SW480 (cell line): Measurements from ENCODE around the gene ANKRD13D.

ENCODE experiments used
- DNase-seq: peaks from one replicate; pipeline ENCODE4 v3.0.0-alpha.2; 2016; ENCODE audit warnings: low spot score

The ANKRD13D gene

DNA sequence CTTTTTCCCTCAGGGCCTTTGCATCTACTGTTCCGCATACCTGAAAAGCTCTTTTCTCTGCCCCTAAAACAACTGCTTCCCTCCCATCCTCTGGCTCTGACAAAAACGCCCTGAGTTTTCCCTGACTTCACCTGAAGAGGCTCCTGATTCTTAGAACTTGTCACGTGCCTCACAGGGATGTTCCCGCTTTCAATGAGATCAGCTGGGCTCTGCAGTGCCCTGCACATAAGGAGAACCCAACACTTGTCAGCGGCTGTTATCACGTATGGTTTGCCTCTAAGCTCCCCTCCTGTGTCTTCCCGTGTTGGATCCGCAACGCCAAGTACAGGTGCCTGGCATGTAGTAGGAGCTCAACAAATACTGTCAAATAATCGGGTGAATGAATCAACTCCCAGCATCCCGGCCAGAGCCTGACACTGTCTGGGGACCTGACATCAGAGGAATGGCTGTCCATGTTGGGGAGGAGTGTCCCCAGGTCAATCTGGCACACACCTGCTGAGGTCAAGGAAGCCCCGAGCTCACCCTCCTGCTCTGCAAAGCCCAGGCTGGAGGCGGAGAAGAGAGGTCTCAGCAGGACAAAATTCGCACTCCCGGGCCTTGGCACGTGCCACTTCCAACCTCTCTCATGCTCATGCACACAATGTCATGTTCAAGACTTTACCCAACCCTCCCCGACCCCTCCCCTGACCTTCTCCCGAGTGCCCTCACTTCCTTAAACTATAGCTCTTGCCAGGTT lies 27.0 kb upstream of the ANKRD13D start:
- DNase-seq, result no peak

DNA sequence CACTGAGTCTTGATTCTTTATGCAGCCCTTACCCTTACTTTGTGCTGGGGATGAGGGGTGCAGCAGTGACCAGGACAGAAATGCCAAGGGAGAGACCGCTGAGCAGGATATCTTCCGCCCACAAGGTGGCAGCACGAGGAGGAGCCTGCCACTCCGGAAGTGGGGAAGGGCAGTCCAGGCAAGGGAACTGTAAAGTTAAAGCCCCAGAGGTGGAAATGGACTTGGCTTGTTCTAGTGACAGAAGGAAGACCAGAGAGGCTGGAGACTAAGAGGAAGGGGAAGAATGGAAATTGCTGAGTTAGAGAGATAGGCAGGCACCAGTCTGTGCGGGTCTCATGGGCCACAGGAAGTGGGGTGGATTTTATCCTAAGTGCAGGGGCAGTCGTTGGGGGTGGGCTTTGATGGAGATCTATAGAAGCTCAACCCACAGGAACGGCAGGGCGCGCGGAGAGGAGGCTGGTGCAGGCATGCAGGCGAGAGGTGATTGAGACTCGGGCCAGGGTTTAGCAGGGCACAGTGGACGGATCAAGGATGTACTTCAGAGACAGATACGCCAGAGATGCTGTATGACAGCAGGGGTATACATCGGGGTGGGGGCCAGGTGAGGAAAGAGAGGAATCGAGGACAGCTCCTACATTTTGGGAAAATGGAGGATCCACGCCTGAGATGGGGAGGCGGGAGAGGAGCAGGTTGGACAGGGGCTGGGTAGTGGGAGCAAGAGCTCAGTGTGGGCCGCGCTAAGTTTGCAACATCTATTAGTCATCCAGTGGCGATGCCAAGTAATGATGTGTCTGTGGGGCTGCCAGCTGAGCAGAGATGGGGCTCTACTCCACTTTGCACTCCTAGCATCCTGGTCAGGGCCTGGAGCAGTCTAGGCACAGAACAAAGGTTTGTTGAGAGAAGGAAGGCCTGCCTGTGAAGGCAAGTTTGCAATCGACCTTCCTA lies 26.1 kb upstream of the ANKRD13D start:
- DNase-seq, result peak; percentile 85

DNA sequence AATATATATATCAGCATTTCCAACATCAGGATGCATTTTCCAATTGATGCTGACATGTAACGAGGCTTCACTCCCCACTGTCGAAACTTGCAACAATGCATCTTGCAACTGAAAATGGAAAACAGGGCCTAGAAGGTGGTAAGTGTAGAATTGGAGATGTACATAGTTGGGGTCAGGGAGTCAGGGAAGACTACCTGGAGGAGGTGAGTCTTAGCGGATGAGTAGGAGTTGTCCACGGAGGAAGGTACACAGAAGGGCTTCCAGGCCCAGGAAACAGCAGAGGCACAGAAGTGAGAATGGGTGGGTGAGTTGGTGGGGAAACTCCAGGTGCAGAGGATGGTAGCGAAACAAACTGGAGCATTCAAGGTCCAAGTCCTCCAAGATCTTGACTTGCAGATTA lies 24.8 kb upstream of the ANKRD13D start:
- DNase-seq, result no peak

DNA sequence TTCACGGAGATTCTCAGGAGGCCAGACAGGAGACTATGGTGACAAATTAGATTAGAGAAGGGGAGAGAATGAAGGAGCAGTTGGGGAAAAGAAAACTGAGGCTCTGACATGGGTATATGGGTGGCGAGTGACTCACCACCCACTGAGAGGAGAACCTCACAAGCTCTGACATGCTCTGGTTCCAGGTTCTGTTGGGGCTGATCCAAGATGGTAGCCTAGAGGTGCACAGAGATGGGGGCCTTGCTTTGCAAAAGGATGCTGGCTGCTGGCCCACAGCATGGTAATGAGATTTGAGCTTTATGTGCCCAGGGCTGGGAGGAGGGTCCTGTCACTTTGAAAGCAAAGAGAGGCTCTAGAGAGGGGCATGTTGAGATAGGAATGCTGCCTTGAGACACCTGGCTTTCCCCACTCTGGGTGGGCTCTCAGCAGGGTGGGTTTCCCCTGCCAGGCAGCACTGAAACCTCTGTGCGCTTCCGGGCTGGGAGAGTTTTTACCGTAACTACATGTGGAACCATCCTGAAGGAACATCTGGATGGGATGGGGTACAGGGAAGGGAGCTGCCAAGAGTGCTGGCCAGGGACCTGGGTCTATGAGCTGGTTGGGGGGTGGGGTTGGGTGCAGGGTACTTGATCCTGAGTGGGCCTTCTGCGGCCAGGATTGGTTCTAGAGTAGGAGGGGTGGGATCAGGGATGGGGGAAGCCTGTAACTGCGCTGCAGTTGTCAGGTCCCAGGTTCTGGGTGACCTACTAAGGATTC lies 24.0 kb upstream of the ANKRD13D start:
- DNase-seq, result no peak

DNA sequence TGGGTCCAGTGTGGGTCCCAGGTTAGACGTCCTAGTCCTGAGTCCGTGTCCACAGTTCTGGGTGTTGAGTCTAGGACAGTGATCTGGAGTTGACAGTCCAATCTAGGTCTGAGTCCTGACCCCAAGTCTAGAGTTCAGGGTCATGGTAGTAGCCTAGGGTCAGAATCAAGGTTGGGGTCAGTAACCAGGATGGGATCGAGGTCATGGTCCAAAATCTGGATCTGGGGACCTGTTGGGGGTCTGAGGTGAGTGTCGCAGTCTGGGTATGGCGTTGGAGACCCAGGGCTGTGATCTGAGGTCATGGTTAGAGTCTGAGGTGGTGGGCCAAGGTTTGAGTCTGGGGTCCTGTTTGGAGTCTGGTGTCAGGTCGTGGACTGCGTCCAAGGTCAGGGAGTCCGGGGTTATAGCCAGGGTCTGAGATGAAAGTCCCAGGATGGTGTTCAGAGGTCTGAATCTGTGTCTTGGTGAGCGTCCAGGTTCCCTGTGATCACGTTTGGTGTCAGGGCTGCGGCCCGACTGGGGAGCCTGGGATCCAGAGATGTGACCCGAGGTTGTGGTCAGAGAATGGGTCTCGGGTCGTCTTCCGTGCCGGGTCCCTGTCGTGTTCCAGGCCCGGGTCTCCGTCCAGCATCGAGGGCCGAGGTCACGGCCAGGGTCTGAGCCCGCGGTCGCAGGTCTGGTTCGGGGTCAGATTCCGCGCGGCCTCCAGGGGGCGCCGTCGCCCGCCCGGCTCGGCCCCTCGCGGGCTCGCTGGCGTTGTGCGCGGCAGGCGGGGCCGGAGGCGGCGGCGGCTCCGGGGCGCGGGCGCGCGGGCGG lies 23.3 kb upstream of the ANKRD13D start:
- DNase-seq, result peak; percentile 54

DNA sequence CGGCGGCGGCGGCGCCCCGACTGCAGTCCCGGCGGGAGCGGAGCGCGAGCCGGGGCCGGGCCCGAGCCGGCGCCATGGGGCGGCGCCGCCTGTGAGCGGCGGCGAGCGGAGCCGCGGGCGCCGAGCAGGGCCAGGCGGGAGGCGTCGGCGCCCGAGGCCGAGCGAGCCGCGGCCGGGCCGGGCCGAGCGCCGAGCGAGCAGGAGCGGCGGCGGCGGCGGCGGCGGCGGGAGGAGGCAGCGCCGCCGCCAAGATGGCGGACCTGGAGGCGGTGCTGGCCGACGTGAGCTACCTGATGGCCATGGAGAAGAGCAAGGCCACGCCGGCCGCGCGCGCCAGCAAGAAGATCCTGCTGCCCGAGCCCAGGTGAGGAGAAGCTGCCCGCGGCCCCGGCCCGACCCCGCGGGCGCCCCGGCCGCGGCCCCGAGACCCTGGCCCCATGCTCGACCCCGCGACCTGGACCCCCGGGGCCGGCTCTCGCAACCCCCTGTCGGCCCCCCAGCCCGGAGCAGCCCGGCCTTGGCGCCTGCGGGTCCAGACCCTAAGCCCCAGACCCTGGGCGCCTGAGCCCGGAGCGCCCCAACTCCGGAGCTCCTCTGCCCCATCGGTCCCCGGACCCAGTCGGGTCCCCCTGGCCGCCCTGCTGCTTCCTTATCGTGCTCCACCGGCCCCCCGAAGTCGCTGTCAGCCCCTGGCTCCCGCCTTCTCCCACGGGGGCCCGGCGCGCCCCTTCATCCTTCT lies 22.5 kb upstream of the ANKRD13D start, which contains the start of gene GRK2:
GRK2 (plus strand) TSS at position 25 of the 739 bp plus-strand sequence; CDS start at position 252, 227 bp downstream.
- peak; percentile 65 for DNase-seq

DNA sequence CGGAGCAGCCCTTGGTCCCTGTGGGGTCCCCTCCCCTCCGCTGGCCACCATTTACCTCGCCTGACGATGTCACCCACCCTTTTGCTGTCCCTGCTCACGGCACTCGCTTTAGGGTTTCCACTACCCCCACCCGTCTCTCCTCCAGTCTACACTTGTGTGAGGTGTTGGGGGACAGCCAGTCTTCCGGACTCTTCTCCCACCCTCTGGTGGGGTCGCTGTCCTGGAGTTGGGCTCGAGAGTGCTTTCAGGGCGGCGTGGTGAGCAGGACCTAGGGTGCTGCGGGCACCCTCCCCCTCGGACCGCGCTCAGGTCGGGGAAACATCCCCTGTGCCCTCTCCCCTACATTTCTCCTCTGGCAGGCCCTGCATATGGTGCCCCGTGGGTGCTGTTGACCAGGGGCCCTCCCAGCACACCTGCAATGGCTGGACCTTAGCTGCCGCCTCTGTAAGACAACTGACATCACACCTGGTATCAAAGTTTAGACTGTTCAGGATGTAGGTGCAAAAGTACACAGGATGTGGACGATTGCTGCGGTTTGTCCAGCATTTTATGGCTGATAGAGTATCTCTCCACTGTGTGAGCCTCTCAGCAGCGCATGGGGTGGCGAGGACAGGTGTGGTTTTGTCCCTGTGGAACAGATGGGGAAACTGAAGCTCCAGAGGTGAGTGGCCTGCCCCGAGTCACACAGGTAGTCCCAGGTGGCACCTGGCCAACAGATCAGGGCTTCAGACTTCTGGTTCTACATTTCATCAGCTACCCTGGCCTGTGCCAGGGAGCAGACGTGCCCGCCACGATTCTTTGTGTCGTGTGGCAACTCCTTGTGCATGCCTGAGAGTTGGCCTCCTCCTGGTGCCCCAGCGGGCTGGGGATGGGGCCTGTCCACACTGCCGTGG lies 21.7 kb upstream of the ANKRD13D start:
- DNase-seq, result peak; percentile 94

DNA sequence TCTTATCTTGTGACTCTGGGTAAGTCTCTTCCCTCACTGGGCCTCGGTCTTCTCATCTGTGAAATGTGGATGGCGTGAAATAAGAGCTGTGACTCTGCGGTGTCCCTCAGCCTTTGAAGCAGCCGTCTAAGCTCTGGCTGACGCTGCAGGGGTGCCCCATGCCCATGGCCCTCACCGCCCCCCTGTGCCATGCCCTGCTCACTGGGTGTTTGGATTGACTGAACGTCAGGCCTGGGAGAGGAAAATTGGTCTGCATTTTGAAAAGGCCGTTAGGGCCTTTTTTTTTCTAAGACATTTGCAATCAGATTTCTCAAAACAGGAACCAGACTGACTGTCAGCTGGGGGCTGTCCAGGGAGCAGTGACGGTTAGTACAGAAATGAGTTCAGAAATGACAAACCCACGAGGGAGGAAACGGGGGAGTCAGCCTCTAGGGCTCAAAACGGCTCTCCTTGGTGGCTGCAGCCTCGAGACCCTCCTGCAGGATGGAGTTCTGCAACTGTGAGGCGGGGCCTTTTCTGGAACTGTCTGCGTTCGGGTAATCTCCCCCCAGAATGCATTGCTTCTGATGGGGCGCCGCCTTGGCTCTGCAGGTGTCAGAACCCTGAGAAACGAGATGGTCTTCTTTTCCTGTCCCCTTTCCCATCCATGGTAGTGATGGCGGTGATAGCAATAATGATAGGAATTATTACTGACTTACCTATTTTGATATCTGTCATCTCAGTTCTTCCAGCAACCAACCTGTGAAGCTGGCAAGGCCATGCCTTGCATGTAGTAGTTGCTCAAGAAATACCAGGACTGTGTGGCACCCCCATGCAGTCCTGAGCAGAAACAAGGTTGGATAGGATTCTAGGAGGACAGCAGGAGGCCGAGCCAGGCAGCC lies 20.8 kb upstream of the ANKRD13D start:
- DNase-seq, result no peak

DNA sequence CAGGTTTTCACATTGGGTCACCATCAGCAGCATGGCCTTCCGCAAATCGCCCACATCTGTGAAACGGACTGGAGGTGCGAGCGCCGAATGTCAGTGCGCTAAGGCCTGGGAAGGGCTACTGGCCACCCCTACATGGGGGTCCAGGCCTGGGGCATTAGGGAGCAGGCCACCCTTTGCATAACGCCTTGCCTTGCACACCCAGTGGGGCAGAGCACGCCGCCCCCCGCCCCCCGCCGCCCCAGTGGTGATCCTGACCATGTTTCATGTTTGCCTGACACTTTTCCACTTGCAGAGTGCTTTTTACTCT lies 20.2 kb upstream of the ANKRD13D start:
- no peak for DNase-seq

DNA sequence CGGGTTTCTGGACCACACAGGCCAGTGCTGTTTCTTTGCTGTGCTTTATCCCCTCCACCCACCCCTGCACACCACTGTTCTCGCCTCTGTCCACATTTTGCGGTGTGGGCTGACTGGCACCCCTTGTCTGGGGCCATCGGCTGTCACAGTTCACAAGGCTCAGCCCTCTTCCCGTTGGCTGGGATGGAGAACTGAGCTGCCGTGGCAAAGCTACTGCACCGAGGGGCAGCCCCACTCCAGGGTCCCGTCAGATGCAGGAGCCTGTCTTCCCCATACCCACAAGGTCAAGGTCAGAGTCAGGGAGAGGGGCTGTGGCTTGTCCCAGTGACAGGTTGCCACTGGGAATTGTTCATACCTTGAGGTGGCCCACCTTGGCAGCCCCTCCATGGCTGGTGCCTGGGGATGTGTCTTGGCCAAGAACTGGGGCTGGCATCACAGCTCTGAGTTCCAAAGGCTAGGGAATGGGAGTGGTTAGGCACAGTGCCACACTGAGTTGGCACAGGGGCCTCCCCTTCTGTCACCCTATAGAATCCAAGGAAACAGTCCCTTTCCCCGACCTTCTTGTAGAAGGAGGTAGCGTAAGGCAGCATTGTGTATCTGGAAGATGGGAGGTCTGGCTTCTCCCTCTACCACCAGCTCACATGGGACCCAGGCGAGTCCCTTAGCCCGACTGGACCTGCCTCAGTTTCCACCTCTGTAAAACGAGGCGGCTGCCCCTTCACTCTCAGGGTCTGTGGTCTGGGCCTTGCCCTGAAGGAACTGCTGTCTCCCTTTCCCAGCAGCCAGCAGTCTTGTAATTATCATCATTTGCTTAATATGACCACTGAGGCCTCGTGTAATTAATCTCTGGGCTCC lies 19.5 kb upstream of the ANKRD13D start:
- DNase-seq, result no peak

DNA sequence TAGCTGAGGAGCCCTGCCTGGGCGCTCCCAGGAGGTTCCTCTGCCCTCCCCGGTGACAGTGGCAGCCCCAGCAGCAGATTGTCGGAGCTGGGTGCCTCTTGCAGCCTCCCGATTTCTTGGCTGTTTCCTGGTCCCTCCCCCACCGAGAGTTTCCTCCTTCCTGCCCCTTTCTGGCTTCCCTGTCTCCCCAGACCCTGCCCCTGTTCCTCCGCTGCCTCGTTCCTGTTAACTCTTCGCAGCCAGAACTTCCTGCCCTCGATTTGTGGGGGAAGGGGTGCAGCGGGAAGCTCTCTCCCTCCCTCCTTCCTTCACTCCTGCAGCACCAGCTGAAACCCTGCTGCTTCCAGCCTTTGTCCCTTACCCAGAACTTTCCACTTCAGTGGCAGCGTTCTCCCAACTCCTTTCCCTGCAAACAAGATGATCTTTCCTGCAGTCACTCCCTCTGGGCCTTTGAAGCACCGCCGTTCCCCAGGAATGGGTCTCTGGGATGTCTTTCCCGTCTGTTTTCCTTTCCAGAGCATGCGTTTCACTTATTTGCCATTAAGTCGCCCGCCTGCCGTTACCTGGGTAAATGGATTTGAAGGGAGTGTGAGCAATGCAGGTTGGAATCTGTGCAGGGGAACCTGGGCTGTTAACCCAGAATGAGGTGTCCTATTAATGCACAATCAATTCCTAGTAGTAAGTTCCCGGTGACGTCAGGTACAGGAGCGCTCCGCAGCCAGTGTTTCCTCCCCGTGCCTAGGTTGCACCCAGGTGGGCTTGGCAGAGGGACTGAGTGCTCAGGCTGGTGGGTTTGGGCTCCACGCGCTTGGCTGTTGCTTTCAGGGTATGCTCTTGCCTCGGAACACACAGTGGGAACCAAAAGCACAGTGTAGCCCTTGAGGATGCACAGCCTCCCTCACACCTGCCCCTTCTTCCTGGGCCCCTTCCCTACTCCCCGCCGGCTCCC lies 18.6 kb upstream of the ANKRD13D start:
- DNase-seq, result no peak

DNA sequence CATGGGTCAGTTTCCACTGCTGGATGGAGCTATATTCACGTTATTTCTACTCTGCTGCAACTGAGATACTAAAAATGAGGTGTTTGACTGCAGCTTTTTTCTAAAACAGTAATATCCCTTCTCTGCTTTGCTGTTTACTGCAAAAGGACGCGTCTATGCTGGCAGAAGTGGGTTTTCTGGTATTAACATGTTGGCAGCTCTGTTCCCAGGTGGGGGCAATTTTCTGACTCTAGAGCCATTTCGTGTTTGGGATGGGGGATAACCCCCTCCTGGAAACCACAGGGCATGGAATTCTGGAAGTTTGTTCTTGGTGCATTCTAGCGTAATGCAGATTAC lies 17.9 kb upstream of the ANKRD13D start:
- no peak for DNase-seq

DNA sequence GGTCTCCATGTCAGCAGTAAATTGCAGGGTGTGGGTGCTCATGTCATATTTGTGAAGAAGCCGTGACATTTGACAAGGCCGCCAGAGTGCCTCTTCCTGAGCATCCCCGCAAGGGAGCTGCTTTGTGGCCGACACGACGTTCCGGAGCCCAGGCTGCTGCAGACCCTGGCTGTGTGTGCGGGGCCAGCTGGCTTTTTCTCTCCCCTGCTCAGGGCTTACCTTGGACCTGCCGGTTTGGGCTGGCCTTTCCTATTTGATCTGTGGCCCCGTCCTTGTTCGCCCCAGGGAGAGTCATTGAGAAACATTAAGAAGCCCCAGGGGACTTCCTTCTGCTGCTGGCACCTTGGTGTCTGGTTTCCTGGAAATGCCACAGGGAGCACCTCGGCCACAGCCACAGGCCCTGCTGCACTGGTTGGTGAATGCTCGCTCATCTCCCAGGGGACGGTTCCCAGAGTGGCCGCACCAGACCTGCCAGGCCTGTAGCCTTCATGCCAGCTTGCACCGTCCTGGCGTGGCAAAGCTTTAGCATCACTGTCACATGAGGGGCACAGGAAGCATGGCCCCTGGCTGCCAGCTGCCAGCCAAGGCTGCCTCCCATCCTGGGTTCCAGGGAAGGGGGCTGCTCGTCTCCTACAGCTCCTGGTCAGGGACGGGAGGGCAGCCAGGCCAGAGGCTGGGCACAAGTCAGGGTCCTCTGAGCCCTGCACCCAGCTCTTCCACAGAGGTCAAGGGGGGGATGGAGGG lies 17.4 kb upstream of the ANKRD13D start:
- DNase-seq, result no peak

DNA sequence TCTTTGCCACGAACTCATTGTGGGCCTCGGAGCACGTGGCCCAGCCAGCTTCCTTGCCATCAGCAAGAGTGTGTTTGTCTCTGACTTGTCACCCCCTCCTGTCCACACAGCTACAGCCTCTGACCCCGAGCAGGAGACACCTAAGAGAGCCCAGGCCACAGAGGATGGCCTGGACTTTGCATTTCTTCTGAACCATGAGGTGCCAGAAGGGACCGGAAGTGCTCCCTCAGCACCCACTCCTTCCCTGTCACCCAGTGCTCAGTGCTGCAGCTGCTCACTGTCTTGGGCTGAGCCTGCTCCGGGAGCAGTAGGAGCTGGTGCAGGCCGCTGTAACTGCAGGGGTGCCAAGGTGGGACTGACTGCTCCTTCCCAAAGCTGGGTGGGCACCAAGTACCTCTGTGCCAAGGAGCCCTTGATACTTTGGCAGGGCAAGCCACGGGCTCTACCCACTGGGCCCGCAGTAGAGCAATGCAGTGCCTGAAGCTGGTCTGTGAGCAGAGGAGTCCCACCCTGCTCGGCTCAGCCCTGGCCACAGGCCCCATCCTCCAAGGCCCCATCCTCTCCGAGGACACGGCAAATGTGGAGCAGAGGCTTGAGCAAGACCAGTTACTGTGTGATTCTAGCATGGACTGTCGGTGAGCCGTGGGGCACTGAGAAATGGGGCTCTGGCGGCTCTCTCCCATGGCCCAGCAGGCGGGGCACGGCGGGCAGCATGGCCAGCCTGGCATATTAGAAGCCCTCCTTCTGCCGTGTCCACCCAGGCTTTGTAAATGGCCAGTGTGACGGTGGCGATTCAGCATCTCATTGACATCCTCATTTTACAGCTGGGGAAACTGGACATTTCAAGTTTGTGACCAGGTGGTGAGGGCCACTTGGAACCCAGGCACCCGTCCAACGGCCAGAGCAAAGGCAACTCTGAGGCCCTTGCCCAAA lies 16.5 kb upstream of the ANKRD13D start:
- DNase-seq, result no peak
